ENCODE measurements around the gene SCYL1.

Gene SCYL1

GRCh38 chr11:65537620-65538231, 12.8 kb downstream of the SCYL1 start:
- DNase-seq: no peak

- no peak for DNase-seq
Measured at GRCh38 chr11:65538232-65538914, 13.5 kb downstream of the SCYL1 start.

- DNase-seq: no peak
Measured at GRCh38 chr11:65538915-65539743, 14.2 kb downstream of the SCYL1 start.

GRCh38 chr11:65539744-65540289, 14.9 kb downstream of the SCYL1 start:
- no peak for DNase-seq

GRCh38 chr11:65540290-65541092, 15.6 kb downstream of the SCYL1 start:
- DNase-seq: peak; percentile 94

- DNase-seq: no peak
Measured at GRCh38 chr11:65541093-65541982, 16.5 kb downstream of the SCYL1 start.

- DNase-seq: no peak
Measured at GRCh38 chr11:65542738-65543390, 18.0 kb downstream of the SCYL1 start.

GRCh38 chr11:65545853-65546216, 21.0 kb downstream of the SCYL1 start:
- DNase-seq: no peak

- DNase-seq: peak; percentile 100
Measured at GRCh38 chr11:65546217-65546958, 21.5 kb downstream of the SCYL1 start.

GRCh38 chr11:65547446-65548125, 22.7 kb downstream of the SCYL1 start:
- DNase-seq: no peak

- no peak for DNase-seq
Measured at GRCh38 chr11:65548395-65548794, 23.5 kb downstream of the SCYL1 start.

- no peak for DNase-seq
Measured at GRCh38 chr11:65549096-65549495, 24.2 kb downstream of the SCYL1 start.

GRCh38 chr11:65551572-65552387, 26.9 kb downstream of the SCYL1 start:
- DNase-seq: no peak

- DNase-seq: no peak
Measured at GRCh38 chr11:65552388-65552951, 27.6 kb downstream of the SCYL1 start.

GRCh38 chr11:65553301-65554001, 28.6 kb downstream of the SCYL1 start:
- DNase-seq: no peak

- no peak for DNase-seq
Measured at GRCh38 chr11:65554057-65554818, 29.4 kb downstream of the SCYL1 start.

GRCh38 chr11:65554842-65555430, 30.1 kb downstream of the SCYL1 start:
- DNase-seq: no peak

Data from activated CD8-positive, alpha-beta memory T cell treated with anti-CD3 and anti-CD28 coated beads, Interleukin-2, amount 50 U/mL, for 48 hours (primary cell).